ENCODE results near the gene CNOT10.
A peak's percentile ranks its signal among the peaks of the same experiment; 100 is the strongest.
"Not testable (repeated sequence)": the region's sequence is repeated elsewhere in the genome, so short reads cannot be mapped to it uniquely, and the experiment has no call there.

CNOT10 gene

GRCh38 chr3:32662647-32663046 lies 22.3 kb upstream of the CNOT10 start:
- Histone ChIP-seq H2AFZ (ENCODE audit: low read length, unreplicated experiment) (no peak overlapping the region), H3K4me1 (ENCODE audit: control insufficient read depth, insufficient read depth, low read length, unreplicated experiment) (no peaks in the 10 kb centered on the region)

GRCh38 chr3:32664630-32665075 lies 20.3 kb upstream of the CNOT10 start:
- not testable (repeated sequence) for H3K36me3 ChIP-seq (ENCODE audit: insufficient read depth, low read length); H2AFZ ChIP-seq (ENCODE audit: low read length, unreplicated experiment); H3K4me3 ChIP-seq (ENCODE audit: low read depth, low read length); H3K79me2 ChIP-seq (ENCODE audit: control insufficient read depth, insufficient read depth, low read length, unreplicated experiment); H3K4me1 ChIP-seq (ENCODE audit: control insufficient read depth, insufficient read depth, low read length, unreplicated experiment); H3K27ac ChIP-seq (ENCODE audit: low read depth, low read length)
- H3K27me3 ChIP-seq (ENCODE audit: insufficient read depth, low read length), result peaks cover 15% of the 10 kb centered on the region; the same call in 1 of the 2 replicates

More at GRCh38 chr3:32662647-32663046, 22.3 kb upstream of the CNOT10 start:
- Histone ChIP-seq H3K79me2 (ENCODE audit: control insufficient read depth, insufficient read depth, low read length, unreplicated experiment) (no peaks in the 10 kb centered on the region), H3K27me3 (ENCODE audit: insufficient read depth, low read length) (peaks cover 10% of the 10 kb centered on the region), H3K4me3 (ENCODE audit: low read depth, low read length) (no peak overlapping the region), H3K27ac (ENCODE audit: low read depth, low read length) (no peak overlapping the region), H3K36me3 (ENCODE audit: insufficient read depth, low read length) (no peaks in the 10 kb centered on the region)

GRCh38 chr3:32667072-32667582 lies 17.9 kb upstream of the CNOT10 start:
- Histone ChIP-seq H3K36me3 (ENCODE audit: insufficient read depth, low read length) (no peaks in the 10 kb centered on the region), H3K4me1 (ENCODE audit: control insufficient read depth, insufficient read depth, low read length, unreplicated experiment) (no peaks in the 10 kb centered on the region), H3K27me3 (ENCODE audit: insufficient read depth, low read length) (peaks cover 26% of the 10 kb centered on the region), H3K79me2 (ENCODE audit: control insufficient read depth, insufficient read depth, low read length, unreplicated experiment) (no peaks in the 10 kb centered on the region), H3K4me3 (ENCODE audit: low read depth, low read length) (no peak overlapping the region), H3K27ac (ENCODE audit: low read depth, low read length) (no peak overlapping the region), H2AFZ (ENCODE audit: low read length, unreplicated experiment) (no peak overlapping the region)

- not testable (repeated sequence) for H3K79me2 ChIP-seq (ENCODE audit: control insufficient read depth, insufficient read depth, low read length, unreplicated experiment); H3K4me1 ChIP-seq (ENCODE audit: control insufficient read depth, insufficient read depth, low read length, unreplicated experiment); H3K36me3 ChIP-seq (ENCODE audit: insufficient read depth, low read length); H2AFZ ChIP-seq (ENCODE audit: low read length, unreplicated experiment); H3K27ac ChIP-seq (ENCODE audit: low read depth, low read length); H3K4me3 ChIP-seq (ENCODE audit: low read depth, low read length)
- H3K27me3 ChIP-seq (ENCODE audit: insufficient read depth, low read length), result peaks cover 26% of the 10 kb centered on the region
Measured at GRCh38 chr3:32669226-32669625, 15.8 kb upstream of the CNOT10 start.

- H3K27ac ChIP-seq (ENCODE audit: low read depth, low read length); H3K36me3 ChIP-seq (ENCODE audit: insufficient read depth, low read length); H3K79me2 ChIP-seq (ENCODE audit: control insufficient read depth, insufficient read depth, low read length, unreplicated experiment); H3K4me3 ChIP-seq (ENCODE audit: low read depth, low read length); H3K4me1 ChIP-seq (ENCODE audit: control insufficient read depth, insufficient read depth, low read length, unreplicated experiment); H2AFZ ChIP-seq (ENCODE audit: low read length, unreplicated experiment): not testable (repeated sequence)
- H3K27me3 ChIP-seq (ENCODE audit: insufficient read depth, low read length), result peaks cover 16% of the 10 kb centered on the region
Measured at GRCh38 chr3:32673730-32674129, 11.3 kb upstream of the CNOT10 start.

GRCh38 chr3:32675164-32675563 lies 9.8 kb upstream of the CNOT10 start:
- no peaks in the 10 kb centered on the region for H3K4me1 ChIP-seq (ENCODE audit: control insufficient read depth, insufficient read depth, low read length, unreplicated experiment)
- no peak overlapping the region for H3K4me3 ChIP-seq (ENCODE audit: low read depth, low read length)
- H3K27ac ChIP-seq (ENCODE audit: low read depth, low read length), result no peak overlapping the region
- peaks cover 6% of the 10 kb centered on the region for H3K27me3 ChIP-seq (ENCODE audit: insufficient read depth, low read length)
- H3K79me2 ChIP-seq (ENCODE audit: control insufficient read depth, insufficient read depth, low read length, unreplicated experiment), result no peaks in the 10 kb centered on the region
- H2AFZ ChIP-seq (ENCODE audit: low read length, unreplicated experiment), result no peak overlapping the region
- H3K36me3 ChIP-seq (ENCODE audit: insufficient read depth, low read length), result no peaks in the 10 kb centered on the region

GRCh38 chr3:32675650-32676049 lies 9.3 kb upstream of the CNOT10 start:
- Histone ChIP-seq H2AFZ (ENCODE audit: low read length, unreplicated experiment) (no peak overlapping the region), H3K4me1 (ENCODE audit: control insufficient read depth, insufficient read depth, low read length, unreplicated experiment) (no peaks in the 10 kb centered on the region), H3K36me3 (ENCODE audit: insufficient read depth, low read length) (no peaks in the 10 kb centered on the region), H3K27ac (ENCODE audit: low read depth, low read length) (no peak overlapping the region), H3K27me3 (ENCODE audit: insufficient read depth, low read length) (peaks cover 1% of the 10 kb centered on the region; the same call in 1 of the 2 replicates), H3K79me2 (ENCODE audit: control insufficient read depth, insufficient read depth, low read length, unreplicated experiment) (no peaks in the 10 kb centered on the region), H3K4me3 (ENCODE audit: low read depth, low read length) (no peak overlapping the region)

- Histone ChIP-seq H3K27me3 (ENCODE audit: insufficient read depth, low read length) (no peaks in the 10 kb centered on the region), H3K4me1 (ENCODE audit: control insufficient read depth, insufficient read depth, low read length, unreplicated experiment) (peaks cover 16% of the 10 kb centered on the region), H3K79me2 (ENCODE audit: control insufficient read depth, insufficient read depth, low read length, unreplicated experiment) (peaks cover 17% of the 10 kb centered on the region), H3K36me3 (ENCODE audit: insufficient read depth, low read length) (no peaks in the 10 kb centered on the region), H2AFZ (ENCODE audit: low read length, unreplicated experiment) (no peak overlapping the region), H3K4me3 (ENCODE audit: low read depth, low read length) (no peak overlapping the region), H3K27ac (ENCODE audit: low read depth, low read length) (no peak overlapping the region)
Measured at GRCh38 chr3:32681811-32682210, 3.2 kb upstream of the CNOT10 start.

GRCh38 chr3:32684029-32684799 lies 774 bp upstream of the CNOT10 start:
- H2AFZ ChIP-seq (ENCODE audit: low read length, unreplicated experiment), result peak overlapping the region; percentile 98
- peak overlapping the region; percentile 92 for H3K4me3 ChIP-seq (ENCODE audit: low read depth, low read length)
- peaks cover 32% of the 10 kb centered on the region for H3K79me2 ChIP-seq (ENCODE audit: control insufficient read depth, insufficient read depth, low read length, unreplicated experiment)
- H3K27ac ChIP-seq (ENCODE audit: low read depth, low read length), result peak overlapping the region; percentile 62; the same call in 1 of the 2 replicates
- no peaks in the 10 kb centered on the region for H3K36me3 ChIP-seq (ENCODE audit: insufficient read depth, low read length)
- peaks cover 17% of the 10 kb centered on the region for H3K4me1 ChIP-seq (ENCODE audit: control insufficient read depth, insufficient read depth, low read length, unreplicated experiment)
- H3K27me3 ChIP-seq (ENCODE audit: insufficient read depth, low read length), result no peaks in the 10 kb centered on the region

- Histone ChIP-seq H3K4me1 (ENCODE audit: control insufficient read depth, insufficient read depth, low read length, unreplicated experiment) (peaks cover 17% of the 10 kb centered on the region), H3K27ac (ENCODE audit: low read depth, low read length) (peak overlapping the region; percentile 69), H3K4me3 (ENCODE audit: low read depth, low read length) (peak overlapping the region; percentile 92), H3K36me3 (ENCODE audit: insufficient read depth, low read length) (no peaks in the 10 kb centered on the region), H2AFZ (ENCODE audit: low read length, unreplicated experiment) (peak overlapping the region; percentile 97), H3K27me3 (ENCODE audit: insufficient read depth, low read length) (no peaks in the 10 kb centered on the region), H3K79me2 (ENCODE audit: control insufficient read depth, insufficient read depth, low read length, unreplicated experiment) (peaks cover 42% of the 10 kb centered on the region)
Measured at GRCh38 chr3:32685543-32686185, 676 bp downstream of the CNOT10 start.

GRCh38 chr3:32686713-32687112 lies 1.7 kb downstream of the CNOT10 start:
- H3K4me3 ChIP-seq (ENCODE audit: low read depth, low read length), result peak overlapping the region; percentile 92

More at GRCh38 chr3:32686713-32687112, 1.7 kb downstream of the CNOT10 start:
- Histone ChIP-seq H3K36me3 (ENCODE audit: insufficient read depth, low read length) (no peaks in the 10 kb centered on the region), H3K79me2 (ENCODE audit: control insufficient read depth, insufficient read depth, low read length, unreplicated experiment) (peaks cover 42% of the 10 kb centered on the region), H3K4me1 (ENCODE audit: control insufficient read depth, insufficient read depth, low read length, unreplicated experiment) (peaks cover 17% of the 10 kb centered on the region), H3K27ac (ENCODE audit: low read depth, low read length) (no peak overlapping the region), H3K27me3 (ENCODE audit: insufficient read depth, low read length) (no peaks in the 10 kb centered on the region), H2AFZ (ENCODE audit: low read length, unreplicated experiment) (no peak overlapping the region)
